Measurements from ENCODE around the gene EEIG1. TPM values are rescaled to one million over a fixed set of nuclear protein-coding genes. Genes with fewer than 3 reads are reported as not detected.

EEIG1 gene
- polyA plus RNA-seq (2013), result 6.8 TPM

GRCh38 chr9:127980706-127981558 lies at the start of gene EEIG1:
Gene EEIG1, minus strand, starts transcription at chr9:127980989. Its CDS starts 852 bp downstream, at chr9:127980137.
- Histone ChIP-seq H3K27me3 (replicated peaks in 2 of 5; ENCODE audit: control insufficient read depth in 4 of 5, insufficient read depth in 5 of 5, low read length in 4 of 5) (no peaks in the 10 kb centered on the region), H3K27ac (ENCODE audit: insufficient read depth in 1 of 2, low read depth in 1 of 2, low read length in 2 of 2, poor library complexity in 1 of 2, severe bottlenecking in 2 of 2) (peak within 1 kb of the TSS; percentile 50 to 80), H3K9me3 (ENCODE audit: control extremely low read depth in 1 of 5, control insufficient read depth in 4 of 5, insufficient read depth in 2 of 5, low read depth in 1 of 5, low read length in 4 of 5) (no peaks in the 10 kb centered on the region), H3K4me1 (ENCODE audit: control extremely low read depth in 1 of 4, control insufficient read depth in 4 of 4, insufficient read depth in 4 of 4, low read length in 3 of 4) (peaks cover 0 to 50% (median 36%) of the 10 kb centered on the region in 4 experiments), H3K36me3 (ENCODE audit: control insufficient read depth in 4 of 4, insufficient read depth in 4 of 4, low read length in 3 of 4) (no peaks in the 10 kb centered on the region), H3K4me3 (ENCODE audit: control insufficient read depth in 1 of 7, extremely low read depth in 1 of 7, insufficient read depth in 4 of 7, low read depth in 2 of 7, low read length in 6 of 7) (peak within 1 kb of the TSS; percentile 67 to 83 (median 77))
- DNase-seq, result peak; percentile 91 to 95 (median 95)
- under 1% methylated on average over 85 of the region's 93 CpGs for WGBS (ENCODE audit: insufficient coverage)
- ChIA-PET CTCF (interaction anchor here (0.6 to 2.3 kb wide), 7 partner anchors 10 to 54 kb away, joined by 3 to 10 read pairs (median 3); no protein-coding TSS in a partner anchor), POLR2A (interaction anchor here (1.9 kb wide), 1 partner anchor 47 kb away, joined by 6 read pairs; no protein-coding TSS in a partner anchor)

DNA sequence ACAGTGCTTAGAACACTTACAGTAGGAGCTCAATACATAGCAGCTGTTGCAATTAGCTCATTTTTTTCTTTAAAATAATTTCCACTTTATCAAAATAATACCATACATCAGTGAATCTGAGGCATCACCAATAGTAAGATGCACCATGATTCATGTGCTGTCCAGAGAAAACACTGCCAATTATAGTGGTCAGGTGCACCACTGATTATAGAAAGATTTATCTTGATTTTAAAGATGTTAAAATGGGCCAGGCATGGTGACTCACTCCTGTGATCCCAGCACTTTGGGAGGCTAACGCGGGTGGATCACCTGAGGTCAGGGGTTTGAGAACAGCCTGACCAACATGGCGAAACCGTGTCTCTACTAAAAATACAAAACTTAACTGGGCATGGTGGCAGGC lies 46.9 kb upstream of the EEIG1 start:
- ChIA-PET CTCF (interaction anchor here (0.7 to 16.7 kb wide), 8 partner anchors 8 to 90 kb away, joined by 3 to 245 read pairs (median 6); partner anchors contain the start of gene DPM2), POLR2A (interaction anchor here (2.4 kb wide), 1 partner anchor 47 kb away, joined by 6 read pairs; the partner anchor contains the start of gene EEIG1)
- Histone ChIP-seq H3K36me3 (ENCODE audit: control insufficient read depth in 4 of 4, insufficient read depth in 4 of 4, low read length in 3 of 4) (no peaks in the 10 kb centered on the region), H3K27me3 (replicated peaks in 2 of 5; ENCODE audit: control insufficient read depth in 4 of 5, insufficient read depth in 5 of 5, low read length in 4 of 5) (no peaks in the 10 kb centered on the region), H3K9me3 (ENCODE audit: control extremely low read depth in 1 of 5, control insufficient read depth in 4 of 5, insufficient read depth in 2 of 5, low read depth in 1 of 5, low read length in 4 of 5) (no peaks in the 10 kb centered on the region), H3K27ac (ENCODE audit: insufficient read depth in 1 of 2, low read depth in 1 of 2, low read length in 2 of 2, poor library complexity in 1 of 2, severe bottlenecking in 2 of 2) (no peak overlapping the region), H3K4me3 (ENCODE audit: control insufficient read depth in 1 of 7, extremely low read depth in 1 of 7, insufficient read depth in 4 of 7, low read depth in 2 of 7, low read length in 6 of 7) (no peak overlapping the region), H3K4me1 (ENCODE audit: control extremely low read depth in 1 of 4, control insufficient read depth in 4 of 4, insufficient read depth in 4 of 4, low read length in 3 of 4) (peaks cover 8 to 67% (median 48%) of the 10 kb centered on the region in 4 experiments)
- WGBS (ENCODE audit: insufficient coverage), result 94% methylated on average over 2 of the region's 4 CpGs
- DNase-seq, result no peak

DNA sequence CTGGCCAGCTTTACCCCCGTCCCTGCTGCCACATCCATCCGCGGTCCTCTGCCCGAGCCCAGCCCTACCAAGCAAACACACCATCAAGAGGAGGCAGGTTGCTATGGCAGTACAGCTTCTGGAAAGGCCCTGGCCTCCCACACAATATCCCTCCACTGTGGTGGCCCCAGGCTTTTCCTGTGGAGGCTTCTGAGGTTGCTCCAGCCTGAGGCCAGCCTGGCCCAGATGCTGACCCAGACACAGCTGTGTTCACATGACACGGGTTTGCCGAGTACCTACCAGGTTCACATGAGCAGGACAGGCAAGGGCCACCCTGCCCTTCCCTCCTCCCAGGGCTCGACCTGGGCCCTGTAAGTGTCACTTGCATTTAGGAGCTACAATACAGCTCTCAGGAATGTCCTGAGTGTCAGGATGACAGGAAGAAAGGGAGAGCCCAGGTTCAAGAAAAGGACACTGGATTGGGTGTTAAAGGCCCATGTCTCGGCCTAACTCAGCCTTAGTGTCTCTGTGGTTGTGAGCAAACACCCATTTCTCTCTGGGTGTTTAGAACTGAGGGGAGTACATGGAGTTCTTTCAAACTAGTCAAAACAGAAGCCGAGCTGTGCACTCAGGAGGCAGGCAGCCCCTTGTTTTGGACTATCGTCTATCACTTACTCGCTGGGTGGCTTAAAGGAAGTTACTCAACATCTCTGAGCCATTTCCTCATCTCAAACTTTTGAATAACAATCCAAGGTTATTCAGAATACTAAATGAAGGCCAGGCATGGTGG lies 46.2 kb upstream of the EEIG1 start:
- Histone ChIP-seq H3K4me1 (ENCODE audit: control extremely low read depth in 1 of 4, control insufficient read depth in 4 of 4, insufficient read depth in 4 of 4, low read length in 3 of 4) (peaks cover 8 to 69% (median 51%) of the 10 kb centered on the region in 4 experiments), H3K27ac (ENCODE audit: insufficient read depth in 1 of 2, low read depth in 1 of 2, low read length in 2 of 2, poor library complexity in 1 of 2, severe bottlenecking in 2 of 2) (peak overlapping the region in 1 of 2 experiments; percentile 50), H3K36me3 (ENCODE audit: control insufficient read depth in 4 of 4, insufficient read depth in 4 of 4, low read length in 3 of 4) (no peaks in the 10 kb centered on the region), H3K27me3 (replicated peaks in 2 of 5; ENCODE audit: control insufficient read depth in 4 of 5, insufficient read depth in 5 of 5, low read length in 4 of 5) (no peaks in the 10 kb centered on the region), H3K9me3 (ENCODE audit: control extremely low read depth in 1 of 5, control insufficient read depth in 4 of 5, insufficient read depth in 2 of 5, low read depth in 1 of 5, low read length in 4 of 5) (no peaks in the 10 kb centered on the region), H3K4me3 (ENCODE audit: control insufficient read depth in 1 of 7, extremely low read depth in 1 of 7, insufficient read depth in 4 of 7, low read depth in 2 of 7, low read length in 6 of 7) (peak overlapping the region in 1 of 7 experiments; percentile 13)
- POLR2A ChIA-PET, result interaction anchor here (1.1 to 2.4 kb wide), 4 partner anchors 8 to 46 kb away, joined by 3 to 6 read pairs (median 4); partner anchors contain the start of gene EEIG1
- CTCF ChIA-PET, result interaction anchor here (0.7 to 16.7 kb wide), 11 partner anchors 9 to 91 kb away, joined by 3 to 245 read pairs (median 5); partner anchors contain the start of gene DPM2
- peak in 2 of 3 donors; percentile 49 to 56 for DNase-seq
- 46% methylated on average over 10 of the region's 11 CpGs for WGBS (ENCODE audit: insufficient coverage)

- CTCF ChIA-PET, result interaction anchor here (0.9 to 16.7 kb wide), 10 partner anchors 9 to 83 kb away, joined by 3 to 245 read pairs (median 6); partner anchors contain the start of gene DPM2
- POLR2A ChIA-PET, result interaction anchor here (0.8 to 1.5 kb wide), 4 partner anchors 8 to 71 kb away, joined by 3 to 4 read pairs (median 3); no protein-coding TSS in a partner anchor
- no peaks in the 10 kb centered on the region for H3K27me3 ChIP-seq (replicated peaks in 2 of 5; ENCODE audit: control insufficient read depth in 4 of 5, insufficient read depth in 5 of 5, low read length in 4 of 5)
- H3K4me1 ChIP-seq (ENCODE audit: control extremely low read depth in 1 of 4, control insufficient read depth in 4 of 4, insufficient read depth in 4 of 4, low read length in 3 of 4), result peaks cover 8 to 64% (median 51%) of the 10 kb centered on the region in 4 experiments
- peak; percentile 70 to 95 (median 89) for DNase-seq
- peak overlapping the region in 1 of 2 experiments; percentile 50 for H3K27ac ChIP-seq (ENCODE audit: insufficient read depth in 1 of 2, low read depth in 1 of 2, low read length in 2 of 2, poor library complexity in 1 of 2, severe bottlenecking in 2 of 2)
- WGBS (ENCODE audit: insufficient coverage), result 8% methylated on average over 12 of the region's 12 CpGs
- no peaks in the 10 kb centered on the region for H3K36me3 ChIP-seq (ENCODE audit: control insufficient read depth in 4 of 4, insufficient read depth in 4 of 4, low read length in 3 of 4)
- peak overlapping the region in 2 of 7 experiments; percentile 4 to 20 for H3K4me3 ChIP-seq (ENCODE audit: control insufficient read depth in 1 of 7, extremely low read depth in 1 of 7, insufficient read depth in 4 of 7, low read depth in 2 of 7, low read length in 6 of 7)
- H3K9me3 ChIP-seq (ENCODE audit: control extremely low read depth in 1 of 5, control insufficient read depth in 4 of 5, insufficient read depth in 2 of 5, low read depth in 1 of 5, low read length in 4 of 5), result no peaks in the 10 kb centered on the region
Observed at GRCh38 chr9:128026255-128026772, 45.5 kb upstream of the EEIG1 start.

- no peaks in the 10 kb centered on the region for H3K9me3 ChIP-seq (ENCODE audit: control extremely low read depth in 1 of 5, control insufficient read depth in 4 of 5, insufficient read depth in 2 of 5, low read depth in 1 of 5, low read length in 4 of 5)
- no peaks in the 10 kb centered on the region for H3K36me3 ChIP-seq (ENCODE audit: control insufficient read depth in 4 of 4, insufficient read depth in 4 of 4, low read length in 3 of 4)
- 88% methylated on average over 2 of the region's 4 CpGs for WGBS (ENCODE audit: insufficient coverage)
- CTCF ChIA-PET, result interaction anchor here (0.9 to 16.7 kb wide), 9 partner anchors 9 to 82 kb away, joined by 3 to 245 read pairs (median 4); partner anchors contain the start of gene DPM2
- POLR2A ChIA-PET, result interaction anchor here (0.8 to 1.5 kb wide), 3 partner anchors 9 to 71 kb away, joined by 3 to 4 read pairs (median 3); no protein-coding TSS in a partner anchor
- no peak overlapping the region for H3K27ac ChIP-seq (ENCODE audit: insufficient read depth in 1 of 2, low read depth in 1 of 2, low read length in 2 of 2, poor library complexity in 1 of 2, severe bottlenecking in 2 of 2)
- no peak overlapping the region for H3K4me3 ChIP-seq (ENCODE audit: control insufficient read depth in 1 of 7, extremely low read depth in 1 of 7, insufficient read depth in 4 of 7, low read depth in 2 of 7, low read length in 6 of 7)
- no peaks in the 10 kb centered on the region for H3K27me3 ChIP-seq (replicated peaks in 2 of 5; ENCODE audit: control insufficient read depth in 4 of 5, insufficient read depth in 5 of 5, low read length in 4 of 5)
- peaks cover 8 to 58% (median 48%) of the 10 kb centered on the region in 4 experiments for H3K4me1 ChIP-seq (ENCODE audit: control extremely low read depth in 1 of 4, control insufficient read depth in 4 of 4, insufficient read depth in 4 of 4, low read length in 3 of 4)
- no peak for DNase-seq
Observed at GRCh38 chr9:128025736-128026135, 44.9 kb upstream of the EEIG1 start.

DNA sequence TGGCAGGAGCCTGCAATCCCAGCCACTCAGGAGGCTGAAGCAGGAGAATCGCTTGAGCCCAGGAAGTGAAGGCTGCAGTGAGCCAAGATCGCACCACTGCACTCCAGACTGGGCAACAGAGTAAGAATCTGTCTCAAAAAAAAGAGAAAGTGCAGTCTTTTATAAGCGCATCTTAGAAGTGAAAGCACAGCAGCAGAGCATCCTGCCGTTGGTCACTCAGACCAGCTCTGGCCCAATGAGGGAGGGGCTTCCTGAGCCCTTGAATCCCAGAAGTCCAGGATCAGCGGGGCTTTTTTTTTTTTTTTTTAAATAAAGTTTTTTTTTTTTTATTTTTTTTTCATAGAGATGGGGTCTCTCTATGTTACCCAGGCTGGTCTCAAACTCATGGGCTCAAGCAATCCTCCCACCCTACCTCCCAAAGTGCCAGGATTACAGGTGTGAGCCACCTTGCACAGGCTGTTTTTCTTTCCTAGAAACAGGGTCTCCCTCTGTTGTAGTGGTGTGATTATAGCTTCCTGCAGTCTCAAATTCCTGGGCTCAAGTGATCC lies 44.0 kb upstream of the EEIG1 start:
- CTCF ChIA-PET, result interaction anchor here (0.9 to 16.7 kb wide), 5 partner anchors 8 to 82 kb away, joined by 3 to 245 read pairs (median 4); partner anchors contain the start of gene DPM2
- Histone ChIP-seq H3K4me1 (ENCODE audit: control extremely low read depth in 1 of 4, control insufficient read depth in 4 of 4, insufficient read depth in 4 of 4, low read length in 3 of 4) (peaks cover 8 to 52% (median 43%) of the 10 kb centered on the region in 4 experiments), H3K9me3 (ENCODE audit: control extremely low read depth in 1 of 5, control insufficient read depth in 4 of 5, insufficient read depth in 2 of 5, low read depth in 1 of 5, low read length in 4 of 5) (no peaks in the 10 kb centered on the region), H3K36me3 (ENCODE audit: control insufficient read depth in 4 of 4, insufficient read depth in 4 of 4, low read length in 3 of 4) (no peaks in the 10 kb centered on the region), H3K27ac (ENCODE audit: insufficient read depth in 1 of 2, low read depth in 1 of 2, low read length in 2 of 2, poor library complexity in 1 of 2, severe bottlenecking in 2 of 2) (no peak overlapping the region), H3K4me3 (ENCODE audit: control insufficient read depth in 1 of 7, extremely low read depth in 1 of 7, insufficient read depth in 4 of 7, low read depth in 2 of 7, low read length in 6 of 7) (no peak overlapping the region), H3K27me3 (replicated peaks in 2 of 5; ENCODE audit: control insufficient read depth in 4 of 5, insufficient read depth in 5 of 5, low read length in 4 of 5) (no peaks in the 10 kb centered on the region)
- peak in 1 of 3 donors; percentile 35 for DNase-seq
- POLR2A ChIA-PET, result no interaction called here
- 83% methylated on average over 4 of the region's 5 CpGs for WGBS (ENCODE audit: insufficient coverage)

Data from common myeloid progenitor, CD34-positive (primary cell).